ENCODE data around the gene CASS4.

CASS4 gene

GRCh38 chr20:56449459-56449858 lies 37.4 kb downstream of the CASS4 start:
- no peak for DNase-seq

GRCh38 chr20:56451056-56451765 lies 39.2 kb downstream of the CASS4 start:
- DNase-seq = no peak

- no peak for DNase-seq
These were observed 41.3 kb downstream of the CASS4 start for GRCh38 chr20:56453352-56453751.

GRCh38 chr20:56454754-56455153 lies 42.7 kb downstream of the CASS4 start:
- no peak for DNase-seq

DNA sequence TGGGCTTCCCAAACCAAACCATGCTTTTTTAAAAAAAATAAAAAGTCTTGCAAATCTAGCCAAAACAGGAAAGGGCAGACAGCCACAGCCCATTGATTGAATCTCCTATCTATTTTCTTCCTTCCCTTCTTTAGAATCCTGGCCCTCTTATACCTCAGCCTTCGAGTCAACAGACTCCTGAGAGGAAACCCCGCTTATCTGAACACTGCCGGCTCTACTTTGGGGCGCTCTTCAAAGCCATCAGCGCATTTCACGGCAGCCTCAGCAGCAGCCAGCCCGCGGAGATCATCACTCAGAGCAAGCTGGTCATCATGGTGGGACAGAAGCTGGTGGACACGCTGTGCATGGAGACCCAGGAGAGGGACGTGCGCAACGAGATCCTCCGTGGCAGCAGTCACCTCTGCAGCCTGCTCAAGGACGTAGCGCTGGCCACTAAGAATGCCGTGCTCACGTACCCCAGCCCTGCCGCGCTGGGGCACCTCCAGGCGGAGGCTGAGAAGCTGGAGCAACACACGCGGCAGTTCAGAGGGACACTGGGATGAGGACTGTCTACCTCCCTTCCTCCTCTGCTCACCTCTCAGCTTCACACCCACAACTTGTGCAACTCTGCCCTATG lies 46.3 kb downstream of the CASS4 start:
- DNase-seq = no peak

GRCh38 chr20:56460459-56460858 lies 48.4 kb downstream of the CASS4 start:
- no peak for DNase-seq

DNA sequence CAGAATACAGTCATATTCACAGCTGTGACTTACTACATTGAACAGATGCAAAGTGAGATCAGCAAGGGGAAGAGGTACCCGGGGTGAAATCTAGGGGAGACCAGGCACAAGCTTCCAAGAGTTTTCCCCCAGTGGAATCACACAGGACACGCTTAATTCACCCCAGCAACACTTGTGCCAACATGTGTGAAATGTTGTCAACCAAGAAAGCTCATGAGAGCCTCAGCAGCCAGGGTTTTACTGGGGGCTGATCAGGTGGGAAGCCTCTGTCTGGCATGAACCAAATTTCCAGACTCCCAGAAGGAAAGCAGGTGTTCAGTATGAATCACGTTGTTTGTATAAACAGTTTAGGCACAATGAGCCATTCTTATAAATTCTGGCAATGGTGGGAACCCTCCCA lies 49.5 kb downstream of the CASS4 start:
- no peak for DNase-seq

DNA sequence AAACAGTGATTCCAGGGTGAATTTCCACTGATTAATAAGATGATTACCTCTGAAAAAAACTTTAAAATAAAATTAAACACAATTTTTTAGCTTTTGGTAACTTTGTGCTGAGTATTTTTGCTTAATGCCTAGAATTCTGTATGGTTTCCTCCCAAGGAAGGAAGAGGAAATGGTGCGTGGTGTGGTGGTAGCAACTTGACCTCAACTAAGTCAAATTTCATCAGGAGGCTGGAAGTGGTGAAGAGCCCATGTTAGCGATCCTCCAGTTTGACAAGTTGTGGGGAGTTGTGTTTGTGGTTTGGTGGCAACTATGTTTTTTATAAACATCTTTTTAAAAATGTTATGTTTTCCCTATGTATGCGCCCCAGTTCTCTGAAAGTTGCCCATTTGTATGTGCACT lies 51.4 kb downstream of the CASS4 start:
- no peak for DNase-seq

DNA sequence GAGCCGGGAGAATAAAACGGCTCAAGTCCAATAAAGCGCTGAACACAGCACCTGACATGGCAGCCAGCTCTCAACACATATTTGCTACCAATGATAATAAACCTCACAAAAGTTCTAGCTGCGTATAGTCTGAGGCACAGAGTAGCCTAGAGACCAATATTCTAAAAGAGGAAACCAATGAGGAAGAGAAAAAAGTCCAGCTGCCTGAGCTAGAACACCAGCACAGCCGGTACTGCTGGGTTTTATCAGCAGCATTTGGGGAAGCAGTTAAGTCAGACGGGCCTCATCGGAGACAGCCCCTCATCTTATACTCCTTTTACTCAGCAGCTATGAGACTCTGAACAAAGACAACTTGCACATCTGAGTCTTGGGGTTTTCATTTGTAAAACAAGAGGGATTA lies 53.9 kb downstream of the CASS4 start:
- DNase-seq = no peak

- DNase-seq = no peak
These were observed 55.9 kb downstream of the CASS4 start for GRCh38 chr20:56467968-56468315.

GRCh38 chr20:56468316-56469076 lies 56.4 kb downstream of the CASS4 start, which contains the start of gene RTF2:
RTF2 (plus strand) TSS chr20:56468627; CDS start chr20:56468698, 71 bp downstream.
- peak; percentile 83 for DNase-seq

GRCh38 chr20:56469077-56469449 lies 57.0 kb downstream of the CASS4 start:
- DNase-seq = no peak

- DNase-seq = no peak
These were observed 71.9 kb downstream of the CASS4 start for GRCh38 chr20:56483970-56484369.

GRCh38 chr20:56487216-56487615 lies 75.2 kb downstream of the CASS4 start:
- DNase-seq = no peak

DNA sequence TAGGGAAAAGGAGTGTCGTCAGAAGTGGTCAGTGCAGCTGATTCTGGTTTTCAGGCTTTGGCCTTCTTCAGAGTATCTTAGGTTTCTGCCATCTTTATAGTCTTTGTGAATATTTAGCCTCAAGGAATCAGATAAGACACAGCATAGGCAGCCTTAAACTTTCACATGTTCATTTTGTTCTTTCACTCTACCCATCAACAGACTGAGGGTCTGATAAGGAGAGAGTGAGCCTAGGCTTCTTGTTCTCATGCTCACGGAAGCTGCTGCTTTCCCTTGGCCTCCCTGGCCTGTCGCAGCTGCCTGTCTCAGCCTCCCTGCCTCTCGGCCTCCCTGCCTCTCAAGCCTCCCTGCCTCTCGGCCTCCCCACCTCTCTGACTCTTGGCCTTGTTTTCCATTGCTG lies 76.5 kb downstream of the CASS4 start:
- no peak for DNase-seq

DNA sequence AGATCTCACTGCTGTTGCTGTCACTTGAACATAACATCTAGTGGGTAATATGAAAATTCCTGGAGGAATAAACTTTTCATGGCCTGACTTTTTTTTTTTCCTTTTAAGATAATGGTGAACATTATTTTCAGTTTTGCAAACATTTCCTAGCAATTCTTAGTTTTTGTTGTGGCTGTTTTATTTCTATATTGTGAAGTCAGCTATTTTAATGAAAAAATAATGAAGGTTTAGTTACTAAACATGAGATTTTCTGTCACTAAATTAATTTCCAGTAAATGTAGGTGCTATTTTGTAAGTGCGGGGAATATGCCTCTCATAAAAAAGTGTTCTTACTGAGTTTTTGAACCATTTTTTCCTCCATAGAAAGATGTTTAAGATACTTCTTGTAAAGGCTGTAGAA lies 89.1 kb downstream of the CASS4 start:
- DNase-seq = no peak

DNA sequence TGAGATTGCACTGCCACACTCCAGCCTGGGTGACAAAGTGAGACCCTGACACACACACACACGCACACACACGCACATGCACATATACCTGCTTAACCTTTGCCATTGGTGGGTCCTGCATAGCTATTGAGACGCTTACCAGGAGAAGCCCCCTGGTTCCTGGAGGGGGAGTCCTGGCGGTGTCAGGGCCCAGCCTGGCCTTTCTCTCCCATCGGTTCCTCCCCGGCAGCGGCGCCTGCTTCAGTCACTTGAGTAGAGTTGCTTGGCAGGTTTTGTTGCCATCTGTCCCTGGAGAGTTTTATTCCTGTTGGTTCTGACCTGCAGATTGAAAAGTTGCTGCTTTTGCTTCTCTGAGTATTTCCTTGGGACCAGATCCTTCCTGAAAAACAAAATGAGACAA lies 91.9 kb downstream of the CASS4 start:
- no peak for DNase-seq

DNA sequence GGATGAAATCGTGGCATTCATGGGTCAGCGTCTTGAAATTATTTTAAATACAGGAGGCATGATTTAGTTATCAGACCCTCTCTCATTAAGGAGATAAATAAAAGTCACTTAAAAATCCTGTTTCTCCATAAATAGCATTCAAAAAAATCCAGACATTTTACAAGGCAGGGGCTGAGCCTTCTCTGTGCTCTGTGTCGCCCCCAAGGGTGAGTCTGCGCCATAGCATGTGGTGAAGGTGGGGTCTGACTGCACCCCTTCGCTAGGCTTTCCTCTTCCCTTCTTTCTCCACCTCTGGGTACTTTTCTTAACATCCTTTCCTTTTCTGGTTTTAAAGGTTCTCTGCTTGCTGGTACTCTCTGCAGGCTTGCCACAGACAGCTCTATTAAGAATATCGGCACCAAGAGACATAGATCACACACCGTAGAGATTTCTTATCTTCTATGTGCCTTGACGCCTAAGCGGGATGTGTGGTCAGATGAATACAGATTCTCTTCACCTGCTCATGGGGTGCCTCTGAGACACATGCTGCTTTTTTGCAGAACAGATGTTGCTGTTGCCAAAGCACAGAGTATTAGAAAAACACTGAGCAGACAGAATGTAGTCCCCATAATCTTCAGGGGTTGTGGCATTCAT lies 92.4 kb downstream of the CASS4 start:
- DNase-seq = no peak

DNA sequence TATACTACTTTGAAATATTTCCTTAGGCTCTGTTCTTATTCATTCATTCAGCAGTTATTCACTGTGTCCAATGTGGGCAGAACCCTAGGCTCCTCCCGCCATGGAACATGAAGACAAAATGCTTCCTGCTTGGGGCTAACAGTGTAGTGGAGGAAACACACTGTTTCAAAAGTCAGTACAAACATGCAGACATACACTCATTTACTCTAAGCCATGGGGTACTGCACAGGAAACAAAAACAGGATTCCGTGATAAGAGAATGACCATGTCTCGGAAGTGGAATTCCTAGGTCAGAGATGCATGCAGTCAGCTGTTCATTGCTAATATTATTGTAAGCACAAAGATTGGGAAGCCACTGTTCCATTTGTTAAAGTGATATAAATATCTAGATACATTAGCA lies 94.0 kb downstream of the CASS4 start:
- no peak for DNase-seq

All from DMS153 (cell line).